NCI-H446 (cell line): ENCODE measurements around the gene PRKAG2.
"Not testable (repeated sequence)": the region's sequence is repeated elsewhere in the genome, so short reads cannot be mapped to it uniquely, and the experiment has no call there.

Experiments
- DNase-seq, 2 experiments: peaks; one replicate each; lab custom pipeline; 2025; lab: John Stamatoyannopoulos, UW

The PRKAG2 gene

DNA sequence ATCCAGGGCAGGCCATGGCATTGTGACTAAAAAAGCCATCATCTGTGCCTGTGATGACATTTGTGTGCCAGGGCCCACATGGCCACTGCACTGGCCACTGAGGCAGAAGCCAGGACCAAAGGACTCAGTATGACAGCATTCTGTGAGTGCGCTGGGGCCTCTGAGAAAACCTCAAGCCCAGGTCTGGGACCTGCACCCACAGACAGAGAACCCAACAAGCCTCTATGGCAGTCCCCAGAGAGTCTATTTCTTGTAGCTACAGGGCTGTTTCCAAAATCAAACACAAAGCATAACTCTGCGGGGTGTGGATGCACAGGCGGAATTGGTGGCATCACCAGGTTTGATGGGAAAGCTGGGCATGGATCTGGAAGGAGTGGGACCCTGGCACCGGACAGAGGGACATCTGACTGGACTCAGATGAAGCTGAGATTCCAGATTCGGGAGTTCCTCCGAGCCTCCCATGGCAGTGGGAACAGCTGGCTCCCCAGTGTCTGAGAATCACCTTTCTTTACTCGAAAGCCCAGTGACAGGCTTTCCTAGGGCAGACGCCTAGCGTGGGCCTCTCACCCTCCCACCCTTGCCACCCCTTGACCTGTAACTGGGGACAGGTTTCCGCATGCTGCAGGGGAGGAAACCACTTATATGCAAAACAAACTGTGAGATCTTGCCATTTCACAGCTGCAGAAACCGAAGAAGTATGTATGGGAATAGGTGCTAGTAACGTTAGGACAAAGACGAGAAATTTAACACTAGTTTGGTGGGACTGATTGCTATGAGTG, 286.7 kb downstream of the PRKAG2 start:
- no peak for DNase-seq

DNA sequence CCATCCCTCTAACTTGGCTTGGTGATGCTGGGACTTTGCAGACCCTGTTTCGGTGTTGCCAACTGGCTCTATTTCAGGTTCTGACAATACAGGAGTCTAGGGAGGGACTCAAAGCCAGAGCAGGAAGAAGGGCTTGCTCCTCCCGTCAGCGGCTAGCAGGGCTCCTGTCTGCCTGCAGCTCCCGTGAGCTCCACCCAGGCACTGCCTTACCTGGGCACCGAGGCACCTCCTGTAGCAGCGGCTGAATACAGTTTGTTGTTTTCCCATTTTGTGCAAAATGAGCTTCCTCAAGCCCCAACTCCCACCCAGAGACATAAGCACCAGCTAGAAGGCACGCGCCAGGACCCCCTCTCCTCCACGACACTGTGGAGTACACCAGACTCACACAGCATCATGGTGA, 287.9 kb downstream of the PRKAG2 start:
- no peak for DNase-seq

DNA sequence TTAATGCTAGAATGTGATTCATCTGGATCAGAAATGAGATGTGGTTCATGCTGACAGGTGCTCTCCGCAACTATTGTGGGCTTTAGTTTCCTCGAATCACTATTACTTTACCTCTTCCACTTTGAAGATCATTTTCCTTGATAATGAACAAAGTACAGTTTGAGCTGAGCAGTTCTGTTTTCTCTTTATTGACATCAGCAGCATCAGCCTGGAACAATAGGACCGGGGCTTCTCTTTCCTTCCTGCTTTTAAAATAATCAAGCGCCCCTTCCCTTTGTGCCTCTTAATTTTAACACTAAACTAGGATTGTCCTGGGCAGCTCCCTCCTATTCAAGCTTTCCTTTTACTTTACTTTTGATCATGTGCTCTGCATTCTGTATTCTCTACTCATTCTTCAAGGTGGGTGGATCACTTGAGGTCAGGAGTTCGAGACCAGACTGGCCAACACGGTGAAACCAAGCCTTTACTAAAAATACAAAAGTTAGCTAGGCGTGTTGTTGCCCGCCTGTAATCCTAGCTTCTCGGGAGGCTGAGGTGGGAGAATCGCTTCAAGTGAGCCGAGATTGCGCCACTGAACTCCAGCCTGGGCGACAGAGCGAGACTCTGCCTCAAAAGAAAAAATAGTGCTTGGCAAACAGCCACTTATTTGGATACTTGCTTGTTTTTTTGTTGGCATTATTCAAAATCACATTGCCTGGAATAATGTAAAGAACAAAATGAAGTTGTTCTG, 290.2 kb downstream of the PRKAG2 start:
- no peak for DNase-seq

DNA sequence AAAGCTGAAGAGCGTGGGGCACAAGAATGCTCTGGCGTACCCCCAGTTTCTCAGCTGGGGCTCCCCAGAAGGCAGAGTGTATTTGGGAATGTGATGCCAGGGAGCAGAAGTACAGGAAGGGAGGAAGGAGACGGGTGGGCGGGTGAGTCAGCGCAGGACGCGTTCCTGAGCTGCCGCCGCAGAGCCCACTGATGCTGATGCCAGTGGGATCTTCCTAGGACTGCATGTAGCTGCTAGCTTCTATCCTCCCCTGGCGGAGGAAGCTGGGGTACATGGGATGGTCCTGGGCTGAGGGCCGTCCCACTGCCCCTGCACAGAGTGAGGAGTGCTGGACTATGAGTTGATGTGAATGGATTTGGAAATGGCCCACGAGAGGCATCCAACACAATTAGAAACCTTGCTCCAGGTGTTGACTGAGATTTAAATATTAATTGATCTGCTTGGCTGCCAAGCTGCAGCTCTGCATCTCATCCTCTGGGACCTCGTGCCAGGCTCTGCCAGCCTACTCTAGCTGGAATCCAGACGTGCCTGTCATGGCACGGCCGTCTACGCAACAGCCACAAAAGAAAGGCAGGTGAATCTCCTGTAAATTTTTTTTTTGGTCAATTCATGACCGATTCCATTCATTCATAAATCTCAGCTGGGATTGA, 291.0 kb downstream of the PRKAG2 start:
- DNase-seq, result no peak

DNA sequence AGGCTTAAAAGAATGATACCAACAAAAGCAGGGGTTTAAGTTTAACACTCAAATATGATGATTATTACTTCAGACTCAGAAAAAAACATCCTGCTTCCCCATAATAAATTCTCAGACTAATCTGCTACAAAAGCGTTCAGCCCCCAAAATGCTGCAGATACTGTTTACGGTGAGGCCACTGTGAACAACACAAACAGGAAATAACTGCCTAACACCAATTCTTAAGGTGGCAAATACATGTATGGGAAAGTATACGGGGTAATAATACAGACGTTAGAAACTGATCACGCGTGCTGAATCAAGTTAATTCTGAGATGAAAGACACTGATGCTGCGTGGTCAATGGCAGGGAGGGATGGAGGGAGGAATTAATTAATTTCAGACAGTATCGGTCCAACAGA, 295.2 kb downstream of the PRKAG2 start:
- no peak for DNase-seq

DNA sequence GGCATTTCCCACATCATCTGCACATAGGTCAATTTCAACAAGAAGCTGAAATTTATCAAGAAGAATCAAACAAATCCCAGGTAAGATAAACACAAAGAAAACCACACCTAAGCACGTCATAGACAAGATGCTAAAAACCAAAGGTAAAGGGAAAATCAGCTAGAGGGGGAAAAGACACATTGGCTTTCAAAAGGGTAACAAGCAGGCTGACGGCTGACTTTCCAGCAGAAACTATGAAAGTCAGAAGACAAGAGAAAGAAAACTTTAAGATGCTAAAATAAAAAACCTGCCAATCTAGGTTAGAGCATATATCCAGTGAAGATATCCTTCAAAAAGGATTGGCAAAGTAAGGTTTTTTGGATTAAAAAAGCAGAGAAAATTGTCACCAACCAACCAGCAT, 297.3 kb downstream of the PRKAG2 start:
- DNase-seq, result no peak

DNA sequence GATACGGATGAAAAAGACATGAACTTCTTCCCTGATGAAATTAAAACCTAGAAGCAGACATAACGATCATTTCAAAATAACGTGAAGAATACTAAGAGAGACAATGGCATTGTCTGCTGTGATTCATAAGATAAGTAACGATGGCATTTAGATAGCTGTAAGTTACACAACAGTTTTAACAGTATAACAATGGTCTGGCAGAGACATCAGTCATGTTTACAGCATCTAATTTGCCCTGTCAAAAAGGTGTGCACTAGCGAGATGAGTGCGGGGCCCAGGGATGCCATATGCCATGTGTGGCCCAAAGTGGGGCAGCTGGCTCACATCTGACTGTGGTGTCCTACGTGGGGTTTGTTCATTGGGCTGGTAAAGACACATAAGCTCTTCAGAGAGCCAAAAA, 301.5 kb downstream of the PRKAG2 start:
- DNase-seq, result no peak

DNA sequence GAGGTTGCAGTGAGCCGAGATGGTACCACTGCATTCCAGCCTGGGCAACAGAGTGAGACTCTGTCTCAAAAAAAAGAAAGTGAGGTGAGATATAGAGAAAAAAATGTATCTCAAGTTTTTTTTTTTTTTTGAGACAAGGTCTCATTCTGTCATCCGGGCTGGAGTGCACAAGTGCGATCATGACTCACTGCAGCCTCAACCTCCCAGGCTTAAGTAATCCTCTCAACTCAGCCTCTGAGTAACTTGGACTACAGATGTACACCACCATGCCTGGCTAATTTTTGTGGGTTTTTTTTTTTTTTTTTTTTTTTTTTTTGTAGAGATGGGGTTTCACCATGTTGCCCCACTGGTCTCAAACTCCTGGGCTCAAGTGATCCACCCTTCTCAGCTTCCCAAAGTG, 303.9 kb downstream of the PRKAG2 start:
- DNase-seq, result not testable (repeated sequence)

DNA sequence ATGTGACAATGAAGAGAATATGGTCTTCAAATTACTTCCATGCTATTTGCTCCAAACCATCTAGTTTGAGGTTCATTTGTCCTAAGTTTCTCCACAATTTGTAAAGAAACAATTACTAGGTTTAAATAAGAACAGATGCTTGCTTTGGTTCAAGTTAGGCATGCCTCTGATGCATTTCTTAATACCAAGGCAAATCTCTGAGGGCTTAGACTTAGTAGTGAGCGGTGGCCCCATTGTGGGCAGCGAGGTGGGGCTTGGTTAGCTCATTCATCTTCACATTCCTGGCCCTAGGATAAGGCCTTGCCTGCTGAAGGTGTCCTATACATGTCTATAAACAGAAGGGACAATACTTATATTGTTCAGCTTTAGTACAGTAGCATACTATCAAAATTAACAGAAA, 304.8 kb downstream of the PRKAG2 start:
- no peak for DNase-seq

DNA sequence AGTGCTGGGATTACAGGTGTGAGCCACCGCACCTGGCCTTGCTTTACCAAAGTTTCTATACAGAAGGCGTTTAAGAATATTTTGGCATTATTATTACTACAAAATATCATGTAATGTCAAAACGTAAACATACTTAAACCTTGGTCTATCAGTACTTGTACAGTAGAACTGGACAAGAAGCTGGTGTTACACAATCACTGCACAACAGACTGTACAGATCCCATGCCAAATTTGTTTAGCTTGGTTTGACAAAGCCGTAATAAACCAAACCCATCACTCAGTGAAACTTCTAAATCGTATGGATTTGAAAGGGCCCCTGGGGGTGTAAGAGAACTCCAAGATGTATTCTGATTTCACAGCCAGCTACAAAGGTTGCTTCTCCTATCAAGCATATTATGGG, 305.4 kb downstream of the PRKAG2 start:
- no peak for DNase-seq

DNA sequence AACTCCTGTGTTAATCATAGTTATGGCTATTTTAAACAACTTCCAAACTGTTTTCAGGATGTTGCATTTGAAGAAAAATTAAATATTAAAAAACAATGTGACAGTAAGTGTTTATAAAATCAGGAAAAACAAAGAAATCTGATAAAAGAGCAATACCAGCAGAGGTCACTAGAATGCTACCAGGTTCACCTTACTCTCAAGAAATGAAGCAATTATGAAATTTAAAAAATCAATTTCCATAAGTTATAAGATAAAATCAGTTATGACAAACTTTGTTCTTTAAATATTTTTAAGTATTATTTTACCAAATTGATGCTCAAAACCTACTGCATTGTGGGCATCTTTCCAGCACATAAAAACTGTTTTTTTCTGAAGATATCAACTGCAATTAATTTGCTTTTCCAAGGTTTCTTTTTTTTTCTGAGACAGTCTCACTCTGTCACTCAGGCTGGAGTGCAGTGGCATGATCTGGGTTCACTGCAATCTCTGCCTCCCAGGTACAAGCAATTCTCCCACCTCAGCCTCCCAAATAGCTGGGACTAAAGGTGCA, 306.5 kb downstream of the PRKAG2 start:
- DNase-seq, result peak in 1 of 2 experiments; percentile 17

DNA sequence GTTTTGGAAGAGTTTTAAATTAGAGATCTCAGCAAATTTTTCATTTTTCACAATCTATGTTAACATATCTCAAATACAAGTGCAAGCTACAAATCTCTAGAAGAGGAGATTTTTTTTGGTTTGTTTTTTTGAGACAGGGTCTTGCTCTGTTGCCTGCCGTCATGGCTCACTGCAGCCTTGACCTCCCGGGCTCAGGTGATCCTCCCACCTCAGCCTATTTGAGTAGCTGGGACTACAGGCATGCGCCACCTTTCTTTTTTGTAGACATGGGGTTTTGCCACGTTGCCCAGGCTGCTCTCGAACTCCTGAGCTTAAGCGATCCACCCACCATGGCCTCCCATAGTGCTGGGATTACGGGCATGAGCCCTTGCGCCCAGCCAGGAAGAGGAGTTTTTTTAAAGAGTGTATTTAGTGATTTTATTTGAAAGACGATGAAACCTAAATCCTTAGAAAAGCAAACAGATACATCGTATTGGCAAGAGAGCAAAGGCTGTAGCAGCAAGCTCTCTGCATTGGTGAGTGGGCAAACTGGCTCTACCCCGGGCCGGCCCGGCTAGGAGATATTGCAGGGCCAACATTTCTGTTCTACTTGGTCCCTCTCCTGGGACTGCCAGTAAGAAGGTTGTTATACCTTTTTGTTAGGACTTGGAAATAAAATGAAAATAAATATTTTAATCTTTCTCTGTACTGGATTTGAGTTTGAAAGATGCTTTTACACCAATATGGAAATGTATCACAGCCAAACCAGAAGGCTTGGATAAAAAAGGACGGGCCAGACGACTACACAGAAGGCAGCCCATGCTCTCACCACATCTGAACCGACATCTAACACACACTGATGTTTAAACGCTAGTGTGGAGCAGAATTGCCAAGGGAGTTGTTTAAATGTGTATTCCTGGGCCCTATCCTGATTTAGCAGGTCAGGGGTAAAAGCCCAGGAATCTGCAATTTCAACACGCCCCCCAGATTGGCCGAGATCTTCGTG, 307.7 kb downstream of the PRKAG2 start:
- no peak for DNase-seq

DNA sequence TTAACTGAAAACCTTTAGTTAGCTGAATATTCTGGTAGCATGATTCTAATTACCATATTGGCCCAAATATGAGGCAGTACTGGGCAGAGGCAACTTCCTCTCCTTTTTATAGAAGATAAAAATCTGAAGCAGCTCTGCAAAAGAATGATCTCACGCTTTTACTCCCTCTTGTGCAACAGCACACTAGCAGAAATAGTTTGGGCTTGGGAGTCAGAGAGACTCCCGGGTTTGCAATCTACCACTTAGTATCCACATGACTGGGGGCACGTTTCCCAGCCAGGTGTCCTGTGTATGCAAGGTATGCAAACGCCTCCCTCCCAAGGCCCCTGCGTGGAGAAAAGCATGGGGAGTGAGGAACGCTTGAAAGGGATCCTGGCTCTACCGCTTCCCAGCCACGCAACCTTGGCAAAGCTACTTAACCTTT, 310.0 kb downstream of the PRKAG2 start:
- no peak for DNase-seq

DNA sequence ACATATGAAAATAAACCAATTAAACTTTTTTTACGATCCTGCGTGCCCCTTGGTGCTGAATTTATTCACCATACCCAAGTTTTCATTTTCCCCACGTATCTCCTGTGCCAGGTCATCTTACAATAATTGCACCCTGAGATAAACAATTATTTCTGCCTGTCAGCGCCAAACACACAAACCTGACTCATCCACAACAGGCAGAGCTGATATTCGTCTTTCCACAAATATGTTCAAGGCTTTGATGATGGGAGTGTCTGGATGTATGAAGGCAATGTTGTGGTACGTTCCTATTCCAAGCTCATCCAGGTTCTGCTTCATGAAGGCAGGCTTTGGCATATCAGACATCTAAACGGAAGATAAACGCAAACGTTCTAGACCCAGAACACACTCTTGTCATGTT, 311.4 kb downstream of the PRKAG2 start:
- no peak for DNase-seq

DNA sequence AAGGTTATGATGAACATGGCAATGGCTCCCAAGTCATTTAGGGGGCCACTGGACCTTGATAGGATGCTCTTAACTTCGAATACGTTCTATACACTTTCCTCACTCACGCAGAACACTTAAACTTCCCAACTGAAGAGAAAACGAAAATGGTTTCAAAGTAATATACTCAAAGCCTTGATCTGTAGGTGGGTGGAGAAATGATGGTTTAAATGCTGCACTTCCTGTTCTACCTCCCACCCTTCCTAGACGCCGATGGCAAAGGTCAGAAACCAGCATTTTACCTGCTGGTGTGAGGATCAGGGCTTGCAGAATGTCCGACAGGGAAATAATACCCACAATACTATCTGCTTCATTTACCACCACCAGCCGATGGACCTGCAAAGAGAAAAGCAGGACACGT, 316.7 kb downstream of the PRKAG2 start:
- DNase-seq, result no peak

DNA sequence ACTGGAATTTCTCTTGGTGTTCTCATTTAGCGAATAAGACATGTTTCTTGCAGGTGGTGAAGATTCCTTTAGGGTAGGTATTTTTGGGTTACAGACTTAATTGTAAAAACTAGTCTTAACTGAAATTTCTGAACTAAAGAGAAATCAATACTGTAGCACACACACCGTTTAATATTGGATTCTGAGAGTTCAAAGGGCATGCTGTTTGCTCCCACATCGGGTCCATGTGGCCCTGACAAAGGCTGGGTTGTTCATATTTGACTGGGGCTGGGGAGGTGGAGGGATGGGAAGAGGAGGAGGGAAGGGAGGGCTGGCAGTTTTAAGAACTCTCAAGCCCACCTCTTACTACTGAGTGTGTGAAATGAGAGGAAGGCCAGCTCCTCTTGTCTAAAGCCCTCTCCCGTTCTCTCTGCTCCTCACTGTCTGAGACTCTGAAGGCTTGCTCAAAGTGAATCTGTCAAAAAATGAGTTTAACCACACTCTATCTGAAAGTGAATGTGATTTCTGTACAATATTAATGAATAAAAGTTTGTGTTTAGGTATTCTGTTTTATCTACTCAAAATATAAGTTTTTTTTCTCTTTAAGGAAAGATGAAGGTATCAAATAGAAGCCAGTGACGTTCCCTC, 317.2 kb downstream of the PRKAG2 start:
- DNase-seq, result no peak

DNA sequence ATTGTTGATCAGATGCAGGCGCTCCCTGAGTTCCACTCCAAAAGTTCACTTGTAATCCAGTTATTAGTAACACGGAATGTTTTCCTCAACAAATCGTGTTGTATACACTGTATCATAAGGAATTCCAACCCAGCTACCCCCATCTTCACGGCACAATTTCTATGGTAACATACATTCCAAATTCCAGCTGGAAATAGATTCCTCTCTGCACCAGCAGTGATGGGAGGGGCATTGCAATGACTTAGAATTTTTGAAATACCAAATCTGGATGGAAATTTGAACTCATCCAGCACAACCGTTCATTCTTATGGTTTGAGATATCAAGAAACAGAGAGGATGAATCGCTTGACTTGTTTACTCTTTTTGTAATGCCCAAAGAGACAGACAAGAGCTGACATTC, 318.3 kb downstream of the PRKAG2 start:
- no peak for DNase-seq

DNA sequence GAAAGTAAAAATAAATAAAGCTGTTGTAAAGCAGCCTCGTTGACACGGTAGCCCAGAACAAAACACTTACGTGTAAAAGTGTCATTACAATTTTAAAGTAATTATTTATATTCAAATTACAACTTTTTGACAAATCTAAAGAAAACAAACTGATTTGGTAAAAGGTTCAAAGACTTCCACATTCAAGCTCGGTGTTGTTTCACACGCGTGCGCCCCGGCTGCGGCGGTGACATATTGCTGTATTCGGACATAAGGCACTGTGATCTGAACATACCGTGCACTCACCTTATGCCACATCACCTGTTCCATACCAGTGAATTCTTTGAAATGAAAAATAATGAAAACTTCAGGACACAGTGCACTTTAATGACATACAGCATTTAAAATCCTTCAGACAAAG, 320.3 kb downstream of the PRKAG2 start:
- no peak for DNase-seq

DNA sequence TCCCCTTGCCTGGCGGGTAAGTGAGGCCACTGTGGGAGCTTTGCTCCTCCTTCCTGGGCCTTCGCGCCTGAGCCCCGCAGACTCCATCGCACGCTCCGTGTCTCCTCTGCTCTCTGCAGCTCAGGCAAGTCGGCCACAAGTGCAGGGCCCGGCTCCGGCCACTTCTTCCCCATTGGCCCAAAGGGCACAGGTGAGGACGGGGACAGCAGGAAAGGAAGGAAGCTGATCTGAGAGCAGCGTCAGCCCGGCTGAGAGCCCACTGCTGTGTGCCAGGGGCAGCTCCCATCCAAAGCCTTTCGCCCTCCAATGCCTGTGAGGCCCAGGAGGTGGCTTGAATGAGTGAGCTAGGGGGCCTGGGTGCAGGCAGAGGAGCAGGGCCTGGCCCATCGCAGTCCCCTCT, 323.6 kb downstream of the PRKAG2 start:
- no peak for DNase-seq

DNA sequence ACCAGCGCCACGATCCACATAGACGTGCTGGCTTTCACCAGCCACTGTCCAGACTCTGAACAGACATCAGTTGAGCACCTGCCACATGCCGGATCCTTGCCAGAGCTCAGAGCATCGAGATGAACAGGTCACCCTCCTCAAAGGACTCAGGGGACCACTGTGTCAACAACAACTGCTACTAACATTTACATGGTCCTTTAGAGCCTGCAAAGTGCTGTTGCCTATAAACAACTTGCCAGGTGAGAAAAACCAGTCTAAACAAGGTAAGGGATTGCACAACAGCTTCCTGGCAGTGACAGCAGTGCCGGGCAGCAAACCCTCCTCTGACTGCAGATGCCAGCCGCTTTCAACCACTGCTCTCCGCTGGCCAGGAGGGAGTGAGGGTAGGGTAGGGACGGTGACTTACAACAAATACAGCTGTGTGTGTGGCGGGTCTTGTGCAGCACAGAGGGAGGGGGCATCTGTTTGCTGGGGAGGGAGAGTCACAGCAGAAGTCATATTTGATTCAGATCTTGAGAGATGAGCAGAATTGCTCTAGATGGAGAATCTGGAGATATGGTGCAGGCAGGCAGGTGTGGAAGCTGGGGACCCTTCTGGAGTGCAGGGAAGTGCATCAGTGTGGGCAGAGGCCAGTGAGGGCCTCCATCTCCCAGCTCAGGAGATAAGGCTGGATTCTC, 324.4 kb downstream of the PRKAG2 start:
- DNase-seq, result no peak

DNA sequence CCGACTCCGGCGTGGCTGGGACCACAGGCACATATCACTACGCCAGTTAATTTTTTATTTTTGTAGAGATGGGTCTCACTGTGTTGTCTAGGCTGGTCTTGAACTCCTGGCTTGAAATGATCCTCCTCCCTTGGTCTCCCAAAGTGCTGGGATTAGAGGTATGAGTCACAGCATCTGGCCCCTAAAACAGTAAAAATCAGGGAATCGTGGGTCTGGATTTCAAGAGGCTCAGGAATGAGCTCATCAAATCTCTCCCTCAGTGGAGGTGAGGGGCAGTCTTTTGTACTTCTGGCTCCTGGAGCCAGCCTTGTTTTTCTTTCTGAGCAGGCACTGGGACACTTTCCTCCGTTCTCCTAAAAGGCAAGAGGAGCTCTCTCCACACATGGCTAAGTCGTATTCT, 325.1 kb downstream of the PRKAG2 start:
- DNase-seq, result peak in 1 of 2 experiments; percentile 4
